Measurements from ENCODE around the gene KLHL10. TPM values are rescaled to one million over a fixed set of nuclear protein-coding genes. Genes with fewer than 3 reads are reported as not detected.
A peak's percentile ranks its signal among the peaks of the same experiment; 100 is the strongest.
"Not testable (repeated sequence)": the region's sequence is repeated elsewhere in the genome, so short reads cannot be mapped to it uniquely, and the experiment has no call there.

KLHL10 gene
- total RNA-seq, 1 donor from 2014 or later = not detected

DNA sequence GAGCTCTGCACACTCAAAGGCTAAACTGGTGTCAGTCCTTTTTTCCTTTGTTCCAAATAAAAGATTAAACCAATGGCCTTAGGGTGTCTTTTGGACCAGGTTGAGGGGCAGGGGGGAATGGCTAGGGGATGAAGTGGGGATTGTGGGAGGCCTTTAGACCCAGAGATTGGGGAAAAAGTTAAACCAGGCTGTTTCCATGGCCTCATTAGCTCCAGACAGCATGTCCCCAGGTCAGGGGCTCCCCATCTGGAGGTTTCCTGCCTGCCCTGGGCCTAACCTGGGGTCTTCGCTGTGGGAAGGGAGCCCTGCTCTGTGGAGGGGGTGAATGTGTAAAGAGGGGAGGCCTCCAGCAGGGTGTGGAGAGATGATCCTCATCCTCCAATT, 14.5 kb upstream of the KLHL10 start:
- Mint-ChIP-seq H3K27ac (no peak overlapping the region), H3K9me3 (no peaks in the 10 kb centered on the region)

DNA sequence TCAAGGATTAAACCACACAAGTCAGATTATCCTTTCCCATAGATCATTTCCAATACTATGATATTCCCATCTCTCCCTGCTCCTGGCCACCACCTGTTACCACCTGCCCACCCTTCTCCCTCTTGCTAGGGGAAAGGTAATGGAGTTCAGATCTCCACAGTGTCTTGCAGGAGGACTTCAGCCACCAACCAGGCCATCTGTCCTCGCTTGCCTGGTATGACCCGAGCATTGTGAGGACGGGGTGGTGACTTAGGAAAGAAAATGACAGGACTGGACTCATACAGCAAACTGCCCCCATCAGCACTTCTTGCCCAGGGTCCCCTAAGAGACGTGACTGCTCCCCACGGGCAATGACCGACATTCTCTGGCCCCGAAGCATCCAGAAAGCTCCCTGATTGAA, 14.0 kb upstream of the KLHL10 start:
- Mint-ChIP-seq H3K27me3 (no peaks in the 10 kb centered on the region), H3K4me3 (no peak overlapping the region)
- intact Hi-C loops (cut with micrococcal nuclease) = no loop called here

More for the DNA sequence above, 14.5 kb upstream of the KLHL10 start:
- H3K27me3 Mint-ChIP-seq = no peaks in the 10 kb centered on the region
- H3K4me1 Mint-ChIP-seq = no peaks in the 10 kb centered on the region
- H3K36me3 Mint-ChIP-seq (ENCODE audit: low read depth) = peaks cover 6% of the 10 kb centered on the region
- intact Hi-C loops (cut with micrococcal nuclease) = no loop called here
- H3K4me3 Mint-ChIP-seq = no peak overlapping the region
- DNase-seq = no peak

DNA sequence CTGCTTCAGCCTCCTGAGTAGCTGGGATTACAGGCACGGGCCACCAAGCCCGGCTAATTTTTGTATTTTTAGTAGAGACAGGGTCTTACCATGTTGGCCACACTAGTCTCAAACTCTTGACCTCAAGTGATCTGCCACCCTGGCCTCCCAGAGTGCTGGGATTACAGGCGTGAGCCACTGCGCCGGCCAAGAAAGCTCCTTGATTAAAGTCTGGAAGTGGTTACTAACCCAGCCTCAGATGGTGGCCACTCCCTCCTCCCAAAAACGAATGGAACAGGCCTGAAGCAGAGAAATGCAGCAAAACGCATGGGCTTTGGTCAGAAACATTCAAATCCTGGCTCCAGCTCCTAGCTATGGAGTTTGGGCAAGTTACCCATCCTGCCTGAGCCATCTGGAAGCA, 13.5 kb upstream of the KLHL10 start:
- Mint-ChIP-seq H3K4me3 (no peak overlapping the region), H3K4me1 (no peaks in the 10 kb centered on the region), H3K27ac (no peak overlapping the region), H3K9me3 (no peaks in the 10 kb centered on the region), H3K36me3 (ENCODE audit: low read depth) (peaks cover 10% of the 10 kb centered on the region), H3K27me3 (no peaks in the 10 kb centered on the region)
- intact Hi-C loops (cut with micrococcal nuclease) = no loop called here
- no peak for DNase-seq

More for the DNA sequence above, 14.0 kb upstream of the KLHL10 start:
- Mint-ChIP-seq H3K36me3 (ENCODE audit: low read depth) (peaks cover 6% of the 10 kb centered on the region), H3K4me1 (no peaks in the 10 kb centered on the region), H3K27ac (no peak overlapping the region), H3K9me3 (no peaks in the 10 kb centered on the region)
- no peak for DNase-seq

DNA sequence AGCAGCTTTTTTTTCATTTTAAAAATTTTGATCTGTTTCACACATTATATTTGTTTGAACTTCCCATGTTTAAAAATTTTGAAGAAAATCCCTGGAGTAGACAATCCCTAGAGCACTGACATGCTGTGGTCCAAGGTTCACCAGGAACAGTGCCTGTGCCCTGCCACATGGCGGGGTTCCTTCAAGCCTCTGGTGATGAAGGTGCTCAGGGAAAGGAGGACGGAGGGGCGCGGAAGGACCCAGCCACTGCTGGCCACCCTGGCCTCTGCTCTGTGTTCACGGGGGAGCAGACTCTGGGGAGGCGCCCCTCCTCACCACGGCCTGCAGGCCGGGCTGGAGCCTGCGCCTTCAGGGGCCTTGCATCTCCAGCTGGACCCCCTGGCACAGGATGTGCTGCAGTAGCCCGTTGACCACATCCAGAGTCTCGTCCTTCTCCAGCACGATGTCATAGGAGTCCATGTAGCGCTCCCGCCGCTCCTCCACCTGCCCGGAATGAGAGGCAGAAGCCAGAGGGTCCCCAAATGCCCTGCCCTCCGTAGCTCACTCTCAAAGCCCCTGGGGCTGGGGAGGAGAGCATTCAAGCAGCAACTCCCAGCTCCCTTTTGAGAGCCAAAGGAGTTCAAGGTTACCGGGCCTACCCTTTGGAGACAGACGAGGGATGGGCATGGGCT, 12.3 kb upstream of the KLHL10 start:
- Mint-ChIP-seq H3K4me3 (no peak overlapping the region), H3K27me3 (no peaks in the 10 kb centered on the region), H3K4me1 (no peaks in the 10 kb centered on the region), H3K9me3 (no peaks in the 10 kb centered on the region), H3K36me3 (ENCODE audit: low read depth) (peaks cover 14% of the 10 kb centered on the region), H3K27ac (no peak overlapping the region)
- no peak for DNase-seq
- intact Hi-C loops (cut with micrococcal nuclease) = no loop called here

DNA sequence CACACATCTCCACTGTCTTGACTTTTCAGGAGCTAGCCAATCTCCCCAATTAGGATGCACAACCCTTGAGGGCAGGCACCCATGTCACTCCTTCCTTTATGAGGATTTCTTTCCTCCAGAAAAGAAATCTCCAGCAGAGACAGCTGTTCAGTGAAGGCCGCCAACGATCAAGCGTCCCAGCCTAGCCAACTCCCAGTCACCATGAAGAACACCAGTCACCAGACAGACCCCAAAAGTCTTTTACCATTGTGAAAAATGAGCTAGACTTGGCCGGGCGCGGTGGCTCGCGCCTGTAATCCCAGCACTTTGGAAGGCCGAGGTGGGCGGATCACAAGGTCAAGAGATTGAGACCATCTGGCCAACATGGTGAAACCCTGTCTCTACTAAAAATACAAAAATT, 7.7 kb upstream of the KLHL10 start:
- DNase-seq; H3K4me1 Mint-ChIP-seq; H3K4me3 Mint-ChIP-seq; H3K27ac Mint-ChIP-seq; H3K27me3 Mint-ChIP-seq; H3K9me3 Mint-ChIP-seq; intact Hi-C loops (cut with micrococcal nuclease): not testable (repeated sequence)
- peaks cover 31% of the 10 kb centered on the region for H3K36me3 Mint-ChIP-seq (ENCODE audit: low read depth)

DNA sequence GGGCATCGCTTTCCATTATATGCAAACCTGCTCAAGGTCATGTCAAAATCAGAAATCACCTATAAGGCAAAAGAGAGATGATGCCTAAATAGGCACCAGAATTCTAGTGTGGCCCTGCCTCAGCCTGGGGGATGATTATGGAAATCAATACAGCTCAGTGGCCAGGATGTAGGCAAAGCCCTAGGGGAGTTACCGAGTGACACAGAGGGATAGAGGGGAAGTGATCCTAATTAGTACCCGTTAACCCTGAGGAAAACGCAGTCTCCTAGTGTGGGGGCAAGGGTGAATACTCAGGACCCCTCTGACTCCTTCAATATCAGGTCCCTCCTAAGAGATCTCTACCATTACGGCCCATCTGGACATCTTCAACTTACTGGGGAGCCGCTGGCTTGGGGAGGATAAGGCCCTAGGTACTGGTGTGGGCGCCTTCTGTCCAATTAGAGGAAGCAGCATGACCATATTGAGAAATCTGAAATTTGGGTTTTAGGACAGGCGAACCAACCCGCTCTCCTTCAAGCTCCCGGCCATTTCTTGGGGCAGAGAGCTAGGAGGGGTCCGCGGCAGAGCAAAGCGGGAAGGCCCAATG, 2.3 kb upstream of the KLHL10 start:
- Mint-ChIP-seq H3K9me3 (no peaks in the 10 kb centered on the region), H3K36me3 (ENCODE audit: low read depth) (peaks cover 17% of the 10 kb centered on the region), H3K27ac (peak overlapping the region; percentile 66), H3K4me3 (peak overlapping the region; percentile 85), H3K4me1 (peaks cover 15% of the 10 kb centered on the region), H3K27me3 (peaks cover 8% of the 10 kb centered on the region)
- intact Hi-C loops (cut with micrococcal nuclease) = no loop called here
- DNase-seq = no peak

DNA sequence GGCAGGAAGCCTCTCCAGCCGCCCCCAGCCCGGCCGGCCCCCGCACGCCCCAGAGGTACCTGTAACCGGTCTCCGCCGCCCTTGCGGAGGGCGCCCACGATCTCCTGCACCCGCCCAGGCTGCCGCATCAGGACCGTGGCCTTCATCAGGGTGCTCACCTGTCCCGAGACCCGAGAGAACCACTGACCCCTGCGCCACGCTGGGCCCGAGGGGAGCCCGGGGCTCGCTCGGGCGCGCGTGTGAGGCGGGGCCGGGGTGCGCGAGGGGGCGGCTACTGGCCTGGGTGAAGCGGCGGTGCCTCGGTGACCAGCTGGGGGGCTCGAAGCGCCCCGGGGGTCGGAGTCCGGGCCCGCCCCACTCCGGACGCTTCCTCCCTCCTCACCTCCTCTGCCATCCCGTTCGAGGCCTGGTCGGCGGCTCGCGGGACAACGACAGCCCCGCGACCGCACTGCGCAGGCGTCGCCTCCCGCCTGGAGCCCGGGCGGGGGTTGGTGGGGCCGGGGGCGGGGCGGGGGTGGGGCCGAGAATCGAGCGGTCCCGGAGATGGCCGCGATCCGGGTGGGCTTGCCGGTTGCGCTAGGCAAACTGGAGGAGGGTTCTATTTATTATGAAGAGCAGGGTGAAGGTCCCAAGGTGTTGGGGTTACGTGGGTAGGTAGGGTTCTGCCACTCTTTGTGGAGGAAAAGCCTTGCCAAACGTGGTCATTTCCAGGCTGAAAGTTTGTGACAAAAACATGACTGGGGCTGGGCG, 1.6 kb upstream of the KLHL10 start, which contains the start of gene NT5C3B:
NT5C3B (minus strand) TSS at position 433 of the 750 bp plus-strand sequence; CDS start at position 394, 39 bp downstream.
- intact Hi-C loops (cut with micrococcal nuclease) = no loop called here
- Mint-ChIP-seq H3K4me1 (peaks cover 15% of the 10 kb centered on the region), H3K27me3 (peaks cover 8% of the 10 kb centered on the region), H3K36me3 (ENCODE audit: low read depth) (peaks cover 13% of the 10 kb centered on the region), H3K27ac (peak within 1 kb of the TSS; percentile 66), H3K9me3 (no peaks in the 10 kb centered on the region), H3K4me3 (peak within 1 kb of the TSS; percentile 85)
- DNase-seq = peak; percentile 89

DNA sequence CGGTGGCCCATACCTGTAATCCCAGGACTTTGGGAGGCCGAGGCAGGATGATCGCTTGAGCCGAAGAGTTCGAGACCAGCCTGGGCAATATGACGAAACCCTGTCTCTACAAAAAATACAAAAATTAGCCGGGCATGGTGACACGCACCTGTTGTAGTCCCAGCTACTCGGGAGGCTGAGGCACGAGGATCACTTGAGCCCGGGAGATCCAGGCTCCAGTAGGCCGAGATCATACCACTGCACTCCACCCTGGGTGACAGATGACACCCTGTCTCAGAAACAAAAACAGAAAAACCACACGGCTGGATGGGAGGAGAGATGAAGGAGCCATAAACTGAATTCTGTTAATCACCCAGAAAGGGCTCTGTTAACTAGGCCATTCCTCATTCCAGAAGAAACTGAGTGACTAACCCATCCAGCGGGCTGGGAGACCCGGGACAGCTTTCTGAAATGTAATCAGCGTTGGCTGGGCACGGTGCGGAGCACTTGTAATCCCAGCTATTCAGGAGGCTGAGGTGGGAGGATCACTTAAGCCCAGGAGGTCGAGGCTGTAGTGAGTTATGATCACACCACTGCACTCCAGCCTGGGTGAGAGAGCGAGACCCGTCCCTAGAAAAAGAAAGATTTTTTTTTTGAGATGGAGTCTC, 952 bp upstream of the KLHL10 start:
- Mint-ChIP-seq H3K27me3 (peaks cover 8% of the 10 kb centered on the region), H3K27ac (peak overlapping the region; percentile 41), H3K4me1 (peaks cover 15% of the 10 kb centered on the region), H3K9me3 (no peaks in the 10 kb centered on the region), H3K4me3 (peak overlapping the region; percentile 85), H3K36me3 (ENCODE audit: low read depth) (peaks cover 10% of the 10 kb centered on the region)
- intact Hi-C loops (cut with micrococcal nuclease) = no loop called here
- no peak for DNase-seq

DNA sequence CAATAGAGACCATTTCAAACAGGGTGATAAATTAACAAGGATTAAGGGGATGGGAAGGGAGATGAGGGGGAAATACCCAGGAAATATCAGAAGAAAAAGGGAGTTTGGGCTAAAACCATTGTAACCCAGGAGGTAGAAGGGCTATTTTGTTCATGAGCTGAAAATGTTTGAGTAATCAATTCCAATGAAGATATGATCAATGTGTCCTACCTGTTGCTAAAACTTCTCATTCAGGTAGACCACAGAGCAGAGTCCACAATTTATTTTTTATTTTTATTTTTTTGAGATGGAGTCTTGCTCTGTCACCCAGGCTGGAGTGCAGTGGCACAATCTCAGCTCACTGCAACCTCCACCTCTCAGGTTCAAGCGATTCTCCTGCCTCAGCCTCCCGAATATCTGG, 1.8 kb downstream of the KLHL10 start:
- H3K4me3 Mint-ChIP-seq; H3K36me3 Mint-ChIP-seq (ENCODE audit: low read depth); H3K9me3 Mint-ChIP-seq; DNase-seq; H3K27me3 Mint-ChIP-seq; H3K27ac Mint-ChIP-seq; intact Hi-C loops (cut with micrococcal nuclease): not testable (repeated sequence)
- peaks cover 15% of the 10 kb centered on the region for H3K4me1 Mint-ChIP-seq

DNA sequence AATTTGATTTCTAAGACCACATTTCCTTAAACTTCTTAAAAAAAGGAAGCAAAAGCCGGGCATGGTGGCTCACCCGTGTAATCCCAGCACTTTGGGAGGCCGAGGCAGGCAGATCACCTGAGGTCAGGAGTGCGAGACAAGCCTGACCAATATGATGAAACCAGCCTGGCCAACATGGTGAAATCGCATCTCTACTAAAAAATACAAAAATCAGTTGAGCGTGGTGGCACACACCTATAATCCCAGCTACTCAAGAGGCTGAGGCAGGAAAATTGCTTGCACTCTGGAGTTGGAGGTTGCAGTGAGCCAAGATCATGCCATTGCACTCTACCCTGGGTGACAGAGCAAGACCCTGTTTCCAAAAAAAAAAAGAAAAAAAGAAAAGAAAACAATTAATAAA, 3.2 kb downstream of the KLHL10 start:
- H3K36me3 Mint-ChIP-seq (ENCODE audit: low read depth); H3K27ac Mint-ChIP-seq; H3K9me3 Mint-ChIP-seq; H3K27me3 Mint-ChIP-seq; DNase-seq; H3K4me3 Mint-ChIP-seq; intact Hi-C loops (cut with micrococcal nuclease); H3K4me1 Mint-ChIP-seq: not testable (repeated sequence)

DNA sequence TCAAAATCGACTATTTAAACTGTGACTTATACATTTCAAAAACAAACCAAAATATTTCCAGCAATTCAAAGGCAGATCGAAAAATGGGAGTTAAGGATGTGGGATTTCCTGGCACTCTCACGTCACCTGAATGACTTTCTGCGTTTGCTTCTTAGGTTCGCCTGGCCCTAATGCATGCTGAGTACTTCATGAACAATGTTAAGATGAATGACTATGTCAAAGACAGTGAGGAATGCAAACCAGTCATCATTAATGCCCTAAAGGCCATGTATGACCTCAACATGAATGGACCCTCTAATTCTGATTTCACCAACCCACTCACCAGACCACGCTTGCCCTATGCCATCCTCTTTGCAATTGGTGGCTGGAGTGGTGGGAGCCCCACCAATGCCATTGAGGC, 7.3 kb downstream of the KLHL10 start:
- Mint-ChIP-seq H3K27ac (no peak overlapping the region), H3K27me3 (no peaks in the 10 kb centered on the region), H3K9me3 (no peaks in the 10 kb centered on the region), H3K4me1 (no peaks in the 10 kb centered on the region), H3K4me3 (no peak overlapping the region), H3K36me3 (ENCODE audit: low read depth) (peaks cover 2% of the 10 kb centered on the region)
- intact Hi-C loops (cut with micrococcal nuclease) = no loop called here
- no peak for DNase-seq

DNA sequence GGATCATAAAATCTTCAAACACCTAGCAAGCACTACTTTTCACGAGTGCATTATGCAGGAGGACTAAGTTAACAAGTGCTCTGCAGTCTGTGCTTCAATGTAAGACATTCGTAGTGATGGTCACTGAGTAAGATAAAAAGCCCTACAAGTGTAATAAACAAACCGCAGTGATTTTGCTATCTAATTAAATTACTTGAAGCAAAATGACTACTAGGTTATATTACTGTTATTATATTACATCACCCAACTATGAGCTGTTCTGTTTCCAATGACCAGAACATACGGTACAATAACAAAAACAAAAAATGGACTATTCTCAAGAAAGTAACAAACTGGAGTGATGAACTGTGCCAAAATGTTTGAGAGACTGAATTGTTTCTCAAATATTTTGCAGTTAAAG, 11.2 kb downstream of the KLHL10 start:
- Mint-ChIP-seq H3K9me3 (no peaks in the 10 kb centered on the region), H3K36me3 (ENCODE audit: low read depth) (peaks cover 15% of the 10 kb centered on the region), H3K27ac (no peak overlapping the region), H3K27me3 (no peaks in the 10 kb centered on the region), H3K4me3 (no peak overlapping the region), H3K4me1 (peaks cover 3% of the 10 kb centered on the region)
- no peak for DNase-seq
- intact Hi-C loops (cut with micrococcal nuclease) = no loop called here

DNA sequence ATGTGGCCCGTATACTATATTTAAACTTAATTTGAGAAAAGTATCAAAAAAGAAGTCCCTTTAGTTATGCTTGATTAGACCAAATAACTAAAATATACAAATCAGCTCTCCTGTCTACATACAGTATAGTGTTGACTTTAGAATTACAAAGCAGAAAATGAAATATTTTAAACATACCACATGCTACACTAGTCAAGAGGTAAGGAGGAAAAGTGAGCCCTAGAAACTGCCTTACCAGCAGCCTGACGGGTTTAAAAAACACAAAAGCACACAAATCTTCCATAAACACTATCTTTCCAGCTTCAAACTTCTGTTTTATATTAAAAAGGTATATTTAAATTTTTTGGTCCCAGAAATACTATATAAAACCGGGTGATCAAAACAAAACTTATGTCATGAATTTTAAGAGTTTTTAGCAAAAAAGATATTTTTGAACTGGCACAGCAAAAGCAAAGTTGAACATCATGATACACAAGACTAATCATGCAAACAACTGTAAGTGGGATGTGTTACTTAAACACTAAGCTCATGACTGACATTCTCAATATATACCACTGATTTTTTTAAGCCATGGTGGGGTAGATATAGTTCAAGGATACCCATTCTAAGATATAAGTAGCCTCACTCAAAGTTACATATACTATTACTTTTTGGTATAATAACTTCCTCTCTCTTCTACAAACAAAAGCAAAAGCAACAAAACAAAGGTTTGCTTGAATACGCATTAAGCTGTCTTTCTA, 11.8 kb downstream of the KLHL10 start:
- no peak for DNase-seq
- Mint-ChIP-seq H3K4me3 (no peak overlapping the region), H3K9me3 (no peaks in the 10 kb centered on the region), H3K4me1 (peaks cover 3% of the 10 kb centered on the region), H3K36me3 (ENCODE audit: low read depth) (peaks cover 22% of the 10 kb centered on the region), H3K27ac (no peak overlapping the region), H3K27me3 (no peaks in the 10 kb centered on the region)
- intact Hi-C loops (cut with micrococcal nuclease) = no loop called here

All from activated CD4-positive, alpha-beta T cell treated with anti-CD3 and anti-CD28 coated beads, Interleukin-2, amount 10 ng/mL, durations not matched to agents 24 days and 14 days (primary cell).